ENCODE results near the gene LRCH3.

Gene LRCH3

DNA sequence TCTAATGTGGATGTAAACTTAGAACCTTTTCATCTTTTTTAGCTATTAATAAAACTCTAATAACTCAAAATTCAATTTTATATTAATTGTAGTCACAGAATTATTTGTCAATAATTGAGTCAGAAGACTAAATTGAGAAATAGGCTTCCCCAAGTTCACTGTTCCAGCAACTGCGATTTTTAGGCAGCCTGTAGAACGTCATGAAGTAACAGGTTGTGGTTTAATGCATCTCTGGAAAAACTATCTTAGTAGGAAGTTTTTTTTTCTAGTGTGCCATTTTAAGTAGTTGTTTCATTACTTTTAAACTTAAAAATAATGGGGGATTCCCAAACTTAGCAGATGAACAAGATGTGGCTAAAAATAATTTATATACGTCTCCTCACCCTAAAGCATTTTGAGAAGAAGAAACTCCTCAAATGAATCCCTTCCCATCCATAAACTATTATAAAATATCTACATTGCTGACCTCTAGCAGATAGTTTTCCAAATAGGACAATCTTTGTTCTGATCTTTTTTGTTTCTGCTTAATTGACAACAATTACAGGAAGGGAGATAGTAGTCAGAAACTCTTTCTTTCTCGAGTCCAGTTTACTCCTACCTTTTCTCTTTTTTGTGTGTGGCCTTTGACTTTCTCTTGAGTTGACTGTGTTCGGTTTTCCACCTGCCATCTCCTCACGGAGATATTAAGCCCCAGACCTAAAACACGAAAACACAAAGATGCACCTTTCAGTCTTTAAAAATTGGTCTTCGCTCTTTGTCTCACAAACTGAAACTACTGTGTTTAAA is 43.1 kb downstream of the LRCH3 start:
- no peak overlapping the region for H3K4me3 ChIP-seq (ENCODE audit: low read depth, low read length)
- no peak for DNase-seq (ENCODE audit: low read depth)
- TF ChIP-seq, protein P1, sequence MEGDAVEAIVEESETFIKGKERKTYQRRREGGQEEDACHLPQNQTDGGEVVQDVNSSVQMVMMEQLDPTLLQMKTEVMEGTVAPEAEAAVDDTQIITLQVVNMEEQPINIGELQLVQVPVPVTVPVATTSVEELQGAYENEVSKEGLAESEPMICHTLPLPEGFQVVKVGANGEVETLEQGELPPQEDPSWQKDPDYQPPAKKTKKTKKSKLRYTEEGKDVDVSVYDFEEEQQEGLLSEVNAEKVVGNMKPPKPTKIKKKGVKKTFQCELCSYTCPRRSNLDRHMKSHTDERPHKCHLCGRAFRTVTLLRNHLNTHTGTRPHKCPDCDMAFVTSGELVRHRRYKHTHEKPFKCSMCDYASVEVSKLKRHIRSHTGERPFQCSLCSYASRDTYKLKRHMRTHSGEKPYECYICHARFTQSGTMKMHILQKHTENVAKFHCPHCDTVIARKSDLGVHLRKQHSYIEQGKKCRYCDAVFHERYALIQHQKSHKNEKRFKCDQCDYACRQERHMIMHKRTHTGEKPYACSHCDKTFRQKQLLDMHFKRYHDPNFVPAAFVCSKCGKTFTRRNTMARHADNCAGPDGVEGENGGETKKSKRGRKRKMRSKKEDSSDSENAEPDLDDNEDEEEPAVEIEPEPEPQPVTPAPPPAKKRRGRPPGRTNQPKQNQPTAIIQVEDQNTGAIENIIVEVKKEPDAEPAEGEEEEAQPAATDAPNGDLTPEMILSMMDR (IDR thresholded peaks at IDR 0.05; ENCODE audit: low read depth, low read length): no peak
- no peak for TF ChIP-seq POLR2A (IDR thresholded peaks at IDR 0.05; ENCODE audit: extremely low read depth, insufficient read length)

DNA sequence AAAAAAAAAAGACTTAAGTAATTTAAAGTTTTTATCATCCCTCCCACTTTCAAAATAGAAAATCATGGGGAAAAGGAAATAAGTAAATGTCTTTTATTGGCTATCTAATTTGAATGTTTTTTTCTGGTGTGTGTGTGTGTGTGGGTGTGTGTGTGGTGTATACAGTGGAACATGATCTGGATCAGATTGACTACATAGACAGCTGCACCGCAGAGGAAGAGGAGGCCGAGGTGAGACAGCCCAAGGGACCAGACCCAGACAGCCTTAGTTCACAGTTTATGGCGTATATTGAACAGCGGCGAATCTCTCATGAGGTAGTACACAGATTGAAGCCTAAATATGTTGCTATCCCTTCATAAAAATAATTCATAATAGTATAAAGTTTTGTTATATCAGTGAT is 44.5 kb downstream of the LRCH3 start:
- no peak for DNase-seq (ENCODE audit: low read depth)
- no peak overlapping the region for H3K4me3 ChIP-seq (ENCODE audit: low read depth, low read length)
- TF ChIP-seq, protein P2, sequence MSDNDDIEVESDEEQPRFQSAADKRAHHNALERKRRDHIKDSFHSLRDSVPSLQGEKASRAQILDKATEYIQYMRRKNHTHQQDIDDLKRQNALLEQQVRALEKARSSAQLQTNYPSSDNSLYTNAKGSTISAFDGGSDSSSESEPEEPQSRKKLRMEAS (IDR thresholded peaks at IDR 0.05; ENCODE audit: low read depth, low read length): no peak
- TF ChIP-seq MYC (IDR thresholded peaks at IDR 0.05; ENCODE audit: low read depth, low read length) (no peak), POLR2A (IDR thresholded peaks at IDR 0.05; ENCODE audit: extremely low read depth, insufficient read length) (no peak)
- TF ChIP-seq, protein P1 (IDR thresholded peaks at IDR 0.05; ENCODE audit: low read depth, low read length): no peak

DNA sequence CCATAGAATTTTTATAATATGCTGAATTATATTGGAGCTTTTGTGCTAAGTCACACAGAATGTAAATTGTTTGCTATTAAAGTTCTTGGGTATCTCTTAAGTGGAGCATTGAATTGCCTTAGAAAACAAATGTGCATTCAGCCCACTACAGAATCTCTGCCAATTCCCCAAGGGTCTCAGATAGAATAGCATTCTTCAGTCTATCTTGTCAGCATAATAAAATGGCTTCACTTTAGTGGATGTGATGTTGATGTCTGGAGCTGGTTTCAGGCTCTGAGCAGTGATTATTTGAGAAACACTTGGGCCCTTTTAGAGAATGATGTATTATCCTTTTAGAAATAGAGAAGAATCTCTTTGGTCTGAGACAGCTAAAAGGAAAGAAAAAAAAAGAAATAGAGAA is 45.2 kb downstream of the LRCH3 start:
- DNase-seq (ENCODE audit: low read depth): no peak
- TF ChIP-seq, protein P1 (IDR thresholded peaks at IDR 0.05; ENCODE audit: low read depth, low read length): no peak
- TF ChIP-seq MYC (IDR thresholded peaks at IDR 0.05; ENCODE audit: low read depth, low read length) (no peak), POLR2A (IDR thresholded peaks at IDR 0.05; ENCODE audit: extremely low read depth, insufficient read length) (no peak)
- TF ChIP-seq, protein P2 (IDR thresholded peaks at IDR 0.05; ENCODE audit: low read depth, low read length): no peak
- H3K4me3 ChIP-seq (ENCODE audit: low read depth, low read length): no peak overlapping the region

DNA sequence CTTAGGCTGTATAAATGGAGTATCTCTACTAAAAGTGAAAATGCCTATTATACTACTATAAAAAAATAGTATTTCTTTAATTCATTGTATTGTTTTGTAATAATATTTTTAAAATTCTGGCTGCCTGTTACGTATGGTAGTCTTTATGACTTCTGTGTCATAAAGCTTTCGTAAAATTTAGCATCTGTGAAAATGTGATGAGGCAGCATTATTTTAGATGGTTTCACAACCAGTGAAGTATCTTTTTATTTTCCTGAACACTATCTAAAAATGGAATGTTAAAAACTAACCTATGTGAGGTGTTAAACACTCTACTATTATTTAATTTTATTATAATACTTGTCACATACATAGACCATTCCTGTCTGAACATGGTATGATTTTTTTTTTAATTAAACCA is 46.2 kb downstream of the LRCH3 start:
- DNase-seq (ENCODE audit: low read depth): no peak
- TF ChIP-seq, protein P2 (IDR thresholded peaks at IDR 0.05; ENCODE audit: low read depth, low read length): no peak
- no peak for TF ChIP-seq MYC (IDR thresholded peaks at IDR 0.05; ENCODE audit: low read depth, low read length)
- TF ChIP-seq, protein P1 (IDR thresholded peaks at IDR 0.05; ENCODE audit: low read depth, low read length): no peak
- TF ChIP-seq POLR2A (IDR thresholded peaks at IDR 0.05; ENCODE audit: extremely low read depth, insufficient read length): no peak
- no peak overlapping the region for H3K4me3 ChIP-seq (ENCODE audit: low read depth, low read length)

DNA sequence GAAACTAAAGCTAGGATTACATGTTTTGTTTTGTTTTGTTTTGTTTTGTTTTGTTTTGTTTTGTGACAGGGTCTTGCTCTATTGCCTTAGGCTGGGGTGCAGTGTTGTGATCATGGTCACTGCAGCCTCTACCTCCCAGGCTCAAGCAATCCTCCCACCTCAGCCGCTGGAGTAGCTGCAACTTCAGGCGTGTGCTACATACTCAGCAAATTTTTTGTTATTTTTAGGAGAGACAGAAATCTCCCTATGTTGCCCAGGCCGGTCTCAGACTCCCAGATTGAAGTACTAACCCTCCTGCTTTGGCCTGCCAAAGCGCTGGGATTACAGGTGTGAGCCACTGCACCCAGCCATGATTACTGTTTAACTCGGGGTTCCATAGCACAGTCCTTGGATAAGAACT is 50.7 kb downstream of the LRCH3 start:
- DNase-seq (ENCODE audit: low read depth): no peak
- H3K4me3 ChIP-seq (ENCODE audit: low read depth, low read length): no peak overlapping the region
- TF ChIP-seq POLR2A (IDR thresholded peaks at IDR 0.05; ENCODE audit: extremely low read depth, insufficient read length) (no peak), MYC (IDR thresholded peaks at IDR 0.05; ENCODE audit: low read depth, low read length) (no peak)
- TF ChIP-seq, protein P1 (IDR thresholded peaks at IDR 0.05; ENCODE audit: low read depth, low read length): no peak
- TF ChIP-seq, protein P2 (IDR thresholded peaks at IDR 0.05; ENCODE audit: low read depth, low read length): no peak
